Activated CD4-positive, alpha-beta T cell treated with anti-CD3 and anti-CD28 coated beads, Interleukin-10, Interleukin-2, amounts not matched to agents 100 ng/mL and 50 ng/mL, durations not matched to agents 16 hours and 8 hours (primary cell): ENCODE data around the gene VAMP1.

Source experiments
- DNase-seq: peaks from one replicate; pipeline ENCODE4 v3.0.0-alpha.2; 2020

The VAMP1 gene

GRCh38 chr12:6425590-6426531 is 44.6 kb downstream of the VAMP1 start:
- DNase-seq: peak; percentile 34

GRCh38 chr12:6424866-6425265 is 45.6 kb downstream of the VAMP1 start:
- DNase-seq: no peak

DNA sequence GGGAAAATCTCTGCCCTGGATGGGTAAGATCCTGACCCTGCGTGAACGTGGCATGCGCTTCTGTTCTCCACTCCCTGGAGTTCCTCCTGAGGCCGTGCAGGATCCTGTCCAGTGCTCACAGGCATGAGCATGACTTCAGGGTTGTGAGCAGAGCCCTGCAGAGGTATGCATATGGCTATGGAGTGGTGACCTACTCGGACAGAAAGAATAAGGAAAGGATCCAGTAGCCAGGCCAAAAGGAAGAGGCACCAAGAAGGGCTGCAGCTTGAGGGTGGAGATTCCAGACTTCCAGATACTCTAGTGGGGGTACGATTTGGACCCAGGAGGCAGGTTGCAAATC is 46.5 kb downstream of the VAMP1 start:
- DNase-seq: no peak

GRCh38 chr12:6423267-6424007 is 47.0 kb downstream of the VAMP1 start:
- peak; percentile 91 for DNase-seq

DNA sequence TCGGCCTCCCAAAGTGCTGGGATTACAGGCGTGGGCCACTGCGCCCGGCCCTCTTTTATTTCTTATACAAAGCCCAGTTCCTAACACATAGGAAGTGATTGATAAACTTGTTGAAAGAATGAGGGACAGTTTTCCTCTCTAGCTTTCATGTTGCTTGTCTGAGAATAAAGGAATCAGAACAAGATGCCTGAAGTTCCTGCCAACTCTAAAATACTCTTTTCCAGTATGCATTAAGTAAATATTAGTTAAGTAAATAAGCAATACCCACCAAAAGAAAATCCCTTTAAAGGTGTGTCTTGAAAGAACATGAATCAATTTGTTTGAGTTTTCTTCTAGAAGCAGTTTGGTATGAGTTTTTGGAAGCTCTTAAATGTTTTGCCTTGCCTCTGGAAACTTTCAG is 50.1 kb downstream of the VAMP1 start:
- DNase-seq: no peak

DNA sequence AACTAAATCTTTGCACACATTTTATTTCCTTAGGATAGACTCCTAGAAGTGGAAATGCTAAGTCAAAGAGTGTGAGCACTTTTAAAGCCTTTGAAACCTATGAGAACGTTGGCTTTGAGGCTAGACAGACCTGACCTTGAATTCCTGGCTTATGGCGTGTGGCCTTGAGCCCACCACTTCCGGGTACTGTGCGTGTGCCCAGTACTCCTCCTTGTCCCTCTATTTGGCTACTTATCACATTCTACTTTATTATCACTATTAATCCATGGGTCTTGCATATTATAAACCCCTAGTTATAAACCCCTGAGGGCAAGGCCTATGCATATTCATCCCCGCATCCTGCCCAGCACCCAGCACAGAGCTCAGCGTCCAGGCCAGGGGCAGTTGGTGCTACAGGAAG is 51.7 kb downstream of the VAMP1 start:
- DNase-seq: no peak

GRCh38 chr12:6416596-6416995 is 53.9 kb downstream of the VAMP1 start:
- peak; percentile 69 for DNase-seq
